ENCODE results near the gene RPS15A.

GRCh38 chr16:18834864-18835263 is 44.7 kb upstream of the RPS15A start:
- TF ChIP-seq CTCF (IDR thresholded peaks at IDR 0.05) (no peak), ZFX (IDR thresholded peaks at IDR 0.05; ENCODE audit: borderline replicate concordance) (no peak)
